Activated naive CD4-positive, alpha-beta T cell treated with anti-CD3 and anti-CD28 coated beads for 36 hours (primary cell): ENCODE data around the gene UST. TPM values are rescaled to one million over a fixed set of nuclear protein-coding genes. Genes with fewer than 3 reads are reported as not detected.

ENCODE experiments used
- CTCF ChIA-PET: fragments of 350-600 bp; sonication (Branson Sonifier 250); formaldehyde crosslinking; loops from one replicate; lab custom pipeline; 2021; ENCODE audit warnings: antibody characterized with exemption; lab: Charles Lee
- DNase-seq: peaks from one replicate; pipeline ENCODE4 v3.0.0-alpha.2; 2020
- H3K27ac Mint-ChIP-seq: one replicate; pipeline ENCODE4 v1.8.0; 2021; ENCODE audit warnings: mild to moderate bottlenecking, mixed read lengths
- H3K27me3 Mint-ChIP-seq: one replicate; pipeline ENCODE4 v1.8.0; 2021; ENCODE audit warnings: low read depth, mixed read lengths
- H3K36me3 Mint-ChIP-seq: one replicate; pipeline ENCODE4 v1.8.0; 2021; ENCODE audit warnings: low read depth, mixed read lengths
- H3K4me1 Mint-ChIP-seq: one replicate; pipeline ENCODE4 v1.8.0; 2021; ENCODE audit warnings: low read depth, mixed read lengths
- H3K4me3 Mint-ChIP-seq: one replicate; pipeline ENCODE4 v1.8.0; 2021; ENCODE audit warnings: mild to moderate bottlenecking, moderate library complexity, mixed read lengths
- H3K9me3 Mint-ChIP-seq: one replicate; pipeline ENCODE4 v1.8.0; 2021; ENCODE audit warnings: mixed read lengths
- intact Hi-C: fragments of 100-400 bp; cut with micrococcal nuclease; formaldehyde crosslinking; loops from one replicate; pipeline ENCODE4 v1.15.1; 2023
- total RNA-seq, 2 experiments: library from RNA; stranded (reverse); gene quantifications; one replicate each; pipeline ENCODE4 v1.2.3, GENCODE V29; 2021

The UST gene
- total RNA-seq, 2 experiments from 2014 or later: 0.20 to 0.74 TPM

GRCh38 chr6:149012040-149012545 lies 265.3 kb downstream of the UST start:
- DNase-seq: no peak
- intact Hi-C loops: no loop called here
- H3K4me3 Mint-ChIP-seq: no peak overlapping the region
- CTCF ChIA-PET: no interaction called here
- no peaks in the 10 kb centered on the region for H3K9me3 Mint-ChIP-seq
- H3K27ac Mint-ChIP-seq: no peak overlapping the region
- no peaks in the 10 kb centered on the region for H3K36me3 Mint-ChIP-seq
- H3K27me3 Mint-ChIP-seq: no peaks in the 10 kb centered on the region
- H3K4me1 Mint-ChIP-seq: no peaks in the 10 kb centered on the region

- Mint-ChIP-seq H3K4me1 (no peaks in the 10 kb centered on the region), H3K27ac (no peak overlapping the region), H3K27me3 (no peaks in the 10 kb centered on the region), H3K36me3 (no peaks in the 10 kb centered on the region), H3K9me3 (no peaks in the 10 kb centered on the region), H3K4me3 (no peak overlapping the region)
- intact Hi-C loops: no loop called here
- no peak for DNase-seq
- CTCF ChIA-PET: interaction anchor here (0.6 to 1.0 kb wide), 2 partner anchors 13 to 51 kb away, joined by 3 to 5 read pairs; no protein-coding TSS in a partner anchor
These were observed 266.9 kb downstream of the UST start for GRCh38 chr6:149013586-149014344.

- no peaks in the 10 kb centered on the region for H3K27me3 Mint-ChIP-seq
- no peak overlapping the region for H3K4me3 Mint-ChIP-seq
- no peak overlapping the region for H3K27ac Mint-ChIP-seq
- CTCF ChIA-PET: no interaction called here
- intact Hi-C loops: no loop called here
- H3K4me1 Mint-ChIP-seq: no peaks in the 10 kb centered on the region
- no peaks in the 10 kb centered on the region for H3K9me3 Mint-ChIP-seq
- DNase-seq: no peak
- H3K36me3 Mint-ChIP-seq: no peaks in the 10 kb centered on the region
These were observed 268.1 kb downstream of the UST start for GRCh38 chr6:149014631-149015534.

GRCh38 chr6:149015535-149016525 lies 269.0 kb downstream of the UST start:
- CTCF ChIA-PET: no interaction called here
- Mint-ChIP-seq H3K27ac (no peak overlapping the region), H3K27me3 (no peaks in the 10 kb centered on the region), H3K36me3 (no peaks in the 10 kb centered on the region), H3K4me3 (no peak overlapping the region), H3K4me1 (peaks cover 2% of the 10 kb centered on the region), H3K9me3 (no peaks in the 10 kb centered on the region)
- intact Hi-C loops: no loop called here
- DNase-seq: no peak

GRCh38 chr6:149016716-149017115 lies 269.9 kb downstream of the UST start:
- Mint-ChIP-seq H3K9me3 (no peaks in the 10 kb centered on the region), H3K36me3 (no peaks in the 10 kb centered on the region), H3K4me1 (peaks cover 5% of the 10 kb centered on the region), H3K27ac (no peak overlapping the region), H3K4me3 (no peak overlapping the region), H3K27me3 (no peaks in the 10 kb centered on the region)
- no peak for DNase-seq
- CTCF ChIA-PET: no interaction called here
- intact Hi-C loops: no loop called here

GRCh38 chr6:149020319-149020718 lies 273.5 kb downstream of the UST start:
- no peaks in the 10 kb centered on the region for H3K9me3 Mint-ChIP-seq
- no peak overlapping the region for H3K27ac Mint-ChIP-seq
- CTCF ChIA-PET: interaction anchor here (1.1 kb wide), 1 partner anchor 411 kb away, joined by 3 read pairs; no protein-coding TSS in a partner anchor
- no peaks in the 10 kb centered on the region for H3K27me3 Mint-ChIP-seq
- no peak for DNase-seq
- H3K4me3 Mint-ChIP-seq: no peak overlapping the region
- intact Hi-C loops: no loop called here
- no peaks in the 10 kb centered on the region for H3K36me3 Mint-ChIP-seq
- peaks cover 6% of the 10 kb centered on the region for H3K4me1 Mint-ChIP-seq

- H3K9me3 Mint-ChIP-seq: peaks cover 6% of the 10 kb centered on the region
- H3K4me3 Mint-ChIP-seq: no peak overlapping the region
- peaks cover 9% of the 10 kb centered on the region for H3K4me1 Mint-ChIP-seq
- H3K27me3 Mint-ChIP-seq: no peaks in the 10 kb centered on the region
- H3K27ac Mint-ChIP-seq: no peak overlapping the region
- H3K36me3 Mint-ChIP-seq: peaks cover 4% of the 10 kb centered on the region
- CTCF ChIA-PET: interaction anchor here (0.6 to 2.6 kb wide), 5 partner anchors 9 to 493 kb away, joined by 3 to 14 read pairs (median 4); no protein-coding TSS in a partner anchor
- no peak for DNase-seq
- intact Hi-C loops: no loop called here
These were observed 277.5 kb downstream of the UST start for GRCh38 chr6:149024361-149024760.

- DNase-seq: no peak
- H3K27me3 Mint-ChIP-seq: no peaks in the 10 kb centered on the region
- H3K9me3 Mint-ChIP-seq: peaks cover 6% of the 10 kb centered on the region
- intact Hi-C loops: loop anchor here (5.0 kb wide), 1 partner anchor 278 kb away; the partner anchor contains the start of gene UST
- peaks cover 4% of the 10 kb centered on the region for H3K36me3 Mint-ChIP-seq
- H3K4me3 Mint-ChIP-seq: no peak overlapping the region
- peaks cover 16% of the 10 kb centered on the region for H3K4me1 Mint-ChIP-seq
- CTCF ChIA-PET: interaction anchor here (0.6 to 2.6 kb wide), 7 partner anchors 17 to 492 kb away, joined by 3 to 14 read pairs (median 4); no protein-coding TSS in a partner anchor
- no peak overlapping the region for H3K27ac Mint-ChIP-seq
These were observed 278.2 kb downstream of the UST start for GRCh38 chr6:149025061-149025460.

- intact Hi-C loops: loop anchor here (1.0 to 5.0 kb wide), 2 partner anchors 279 to 466 kb away; partner anchors contain the start of gene UST
These were observed 279.7 kb downstream of the UST start for GRCh38 chr6:149026530-149026942.

GRCh38 chr6:149027484-149027883 lies 280.7 kb downstream of the UST start:
- no peak overlapping the region for H3K4me3 Mint-ChIP-seq
- H3K27ac Mint-ChIP-seq: no peak overlapping the region
- H3K9me3 Mint-ChIP-seq: peaks cover 6% of the 10 kb centered on the region
- H3K36me3 Mint-ChIP-seq: peaks cover 4% of the 10 kb centered on the region
- CTCF ChIA-PET: interaction anchor here (0.6 to 9.0 kb wide), 15 partner anchors 9 to 1077 kb away, joined by 3 to 172 read pairs (median 3); no protein-coding TSS in a partner anchor
- H3K4me1 Mint-ChIP-seq: peaks cover 32% of the 10 kb centered on the region
- no peaks in the 10 kb centered on the region for H3K27me3 Mint-ChIP-seq
- intact Hi-C loops: loop anchor here (5.0 kb wide), 1 partner anchor 280 kb away; the partner anchor contains the start of gene UST
- DNase-seq: no peak

More at GRCh38 chr6:149026530-149026942, 279.7 kb downstream of the UST start:
- CTCF ChIA-PET: interaction anchor here (0.6 to 9.0 kb wide), 13 partner anchors 13 to 609 kb away, joined by 3 to 172 read pairs (median 3); no protein-coding TSS in a partner anchor
- H3K4me3 Mint-ChIP-seq: no peak overlapping the region
- H3K27ac Mint-ChIP-seq: no peak overlapping the region
- peaks cover 25% of the 10 kb centered on the region for H3K4me1 Mint-ChIP-seq
- H3K9me3 Mint-ChIP-seq: peaks cover 6% of the 10 kb centered on the region
- peaks cover 4% of the 10 kb centered on the region for H3K36me3 Mint-ChIP-seq
- H3K27me3 Mint-ChIP-seq: no peaks in the 10 kb centered on the region
- peak; percentile 65 for DNase-seq
